ENCODE measurements around the gene TAC3.
"Not testable (repeated sequence)": the region's sequence is repeated elsewhere in the genome, so short reads cannot be mapped to it uniquely, and the experiment has no call there.

Gene TAC3

DNA sequence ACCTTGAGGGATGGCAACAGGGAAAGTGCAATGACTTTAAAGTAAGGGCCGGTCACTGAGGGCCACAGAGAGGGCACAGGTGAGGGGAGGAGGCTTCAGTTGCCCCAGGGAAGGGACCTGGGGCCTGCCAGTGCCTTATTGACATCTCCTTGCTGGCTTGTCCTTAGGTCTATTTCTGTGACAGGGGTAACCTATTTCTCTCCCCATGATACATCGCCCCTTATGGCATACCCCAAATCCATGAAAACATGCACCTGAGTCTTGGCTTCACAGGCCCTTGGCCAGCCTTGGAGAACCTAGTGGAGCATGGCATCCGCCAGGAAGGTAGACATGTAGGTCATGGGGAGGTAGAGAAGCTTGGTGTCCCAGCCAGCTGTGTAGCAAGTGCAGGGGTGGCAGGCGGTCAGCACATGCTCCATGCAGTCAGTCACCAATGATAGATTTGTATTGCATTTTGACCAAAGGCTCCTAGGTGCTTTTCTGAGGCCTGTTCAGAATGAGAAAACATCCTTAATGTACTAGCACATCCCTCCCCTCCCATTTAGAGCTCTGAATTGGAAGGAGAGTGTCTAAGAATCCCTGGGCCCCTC, 35.3 kb downstream of the TAC3 start:
- DNase-seq = no peak

DNA sequence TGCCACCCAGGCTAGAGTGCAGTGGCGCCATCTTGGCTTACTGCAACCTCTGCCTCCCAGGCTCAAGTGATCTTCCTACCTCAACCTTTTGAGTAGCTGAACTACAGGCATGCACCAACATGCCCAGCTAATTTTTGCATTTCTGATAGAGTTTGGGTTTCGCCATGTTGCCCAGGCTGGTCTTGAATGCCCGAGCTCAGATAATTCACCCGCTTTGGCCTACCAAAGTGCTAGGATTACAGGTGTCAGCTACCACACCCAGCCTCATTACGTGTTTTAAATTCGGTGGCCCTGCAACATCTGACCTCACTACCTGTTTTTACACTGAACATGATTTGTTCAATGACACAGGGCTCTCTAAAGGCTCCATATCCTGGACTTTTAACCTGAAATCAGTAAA, 36.1 kb downstream of the TAC3 start:
- DNase-seq = no peak

DNA sequence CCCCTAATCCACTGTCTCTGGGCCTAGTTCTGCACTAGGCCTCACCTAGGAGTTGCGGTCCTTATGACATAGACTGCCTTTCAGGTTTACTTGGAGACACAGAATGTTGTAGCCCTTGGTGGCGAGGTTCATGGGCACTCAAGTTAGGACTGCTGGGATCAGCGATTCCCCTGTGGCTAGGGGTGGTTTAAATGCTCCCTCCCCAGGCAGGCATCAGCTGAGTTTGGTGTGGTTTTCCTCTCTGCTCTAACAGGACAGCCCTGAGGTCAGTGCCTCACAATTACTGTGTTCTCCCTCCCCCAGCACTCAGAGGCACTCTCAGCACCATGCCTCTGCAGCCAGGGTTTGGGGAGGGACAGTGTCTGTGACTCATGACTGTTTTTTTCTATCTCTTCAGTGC, 36.7 kb downstream of the TAC3 start:
- DNase-seq = no peak

DNA sequence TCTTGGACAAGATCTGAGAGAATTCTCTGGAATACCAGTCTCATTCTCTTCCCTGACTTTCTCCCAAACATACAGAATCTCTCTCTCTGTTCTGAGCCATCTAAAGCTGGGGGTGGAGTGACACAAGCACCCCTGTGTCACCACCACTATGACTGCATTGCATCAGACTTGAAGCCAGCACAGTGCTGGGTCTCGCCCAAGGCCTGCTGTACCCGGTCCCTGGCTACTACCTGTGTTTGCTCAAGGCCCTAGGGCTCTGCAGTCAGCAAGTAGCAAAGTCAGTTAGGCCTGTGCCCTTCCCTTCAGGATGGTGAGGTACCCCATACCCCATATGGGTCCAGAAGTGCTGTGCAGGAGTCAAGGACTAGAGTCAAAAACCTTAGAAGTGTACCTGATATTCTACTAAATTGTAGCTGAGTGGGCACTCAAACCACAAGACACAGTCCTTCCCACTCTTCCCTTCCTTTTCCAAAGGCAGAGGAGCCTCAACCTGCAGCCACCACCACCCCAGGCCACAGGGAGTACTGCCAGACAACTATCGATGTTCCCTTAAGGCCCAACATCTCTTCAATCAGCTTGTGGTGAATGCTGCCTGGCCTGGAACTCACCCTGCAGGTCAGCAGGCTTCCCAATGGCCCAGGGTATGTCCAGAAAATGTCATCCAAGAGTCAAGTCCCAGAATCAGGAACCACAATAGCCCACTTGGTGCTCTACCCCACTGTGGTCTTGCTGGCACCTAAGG, 37.8 kb downstream of the TAC3 start:
- no peak for DNase-seq

DNA sequence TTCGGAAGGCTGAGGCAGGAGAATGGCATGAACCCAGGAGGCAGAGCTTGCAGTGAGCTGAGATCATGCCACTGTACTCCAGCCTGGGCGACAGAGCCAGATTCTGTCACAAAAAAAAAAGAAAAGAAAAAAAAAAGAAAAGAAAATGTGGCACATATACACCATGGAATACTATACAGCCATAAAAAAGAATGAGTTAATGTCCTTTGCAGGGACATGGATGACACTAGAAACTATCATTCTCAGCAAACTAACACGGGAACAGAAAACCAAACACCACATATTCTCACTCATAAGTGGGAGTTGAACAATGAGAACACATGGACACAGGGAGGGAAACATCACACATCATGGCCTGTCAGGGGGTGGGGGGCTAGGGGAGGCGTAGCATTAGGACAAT, 39.0 kb downstream of the TAC3 start:
- DNase-seq = not testable (repeated sequence)

DNA sequence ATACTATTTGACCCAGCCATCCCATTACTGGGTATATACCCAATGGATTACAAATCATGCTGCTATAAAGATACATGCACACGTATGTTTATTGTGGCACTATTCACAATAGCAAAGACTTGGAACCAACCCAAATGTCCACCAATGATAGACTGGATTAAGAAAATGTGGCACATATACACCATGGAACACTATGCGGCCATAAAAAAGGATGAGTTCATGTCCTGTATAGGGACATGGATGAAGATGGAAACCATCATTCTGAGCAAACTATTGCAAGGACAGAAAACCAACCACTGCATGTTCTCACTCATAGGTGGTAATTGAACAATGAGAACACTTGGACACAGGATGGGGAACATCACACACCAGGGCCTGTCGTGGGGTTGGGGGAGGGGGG, 42.1 kb downstream of the TAC3 start:
- not testable (repeated sequence) for DNase-seq

DNA sequence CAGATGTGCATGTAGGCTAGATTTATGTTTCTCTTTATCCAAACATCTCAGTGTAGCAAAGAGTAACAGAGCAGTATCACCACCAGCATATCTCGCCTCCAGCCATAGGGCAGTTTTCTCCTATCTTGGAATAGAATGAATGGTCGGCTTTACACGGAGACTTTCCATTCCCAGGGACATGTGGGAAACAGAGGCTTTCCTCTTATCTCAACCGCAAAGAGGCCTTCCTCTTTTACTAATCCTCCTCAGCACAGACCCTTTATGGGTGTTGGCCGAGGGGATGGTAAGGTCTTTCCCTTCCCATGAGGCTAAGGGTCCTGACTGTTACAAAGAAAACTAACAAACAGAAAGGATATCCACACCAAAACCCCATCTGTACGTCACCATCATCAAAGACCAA, 47.4 kb downstream of the TAC3 start:
- DNase-seq = not testable (repeated sequence)

DNA sequence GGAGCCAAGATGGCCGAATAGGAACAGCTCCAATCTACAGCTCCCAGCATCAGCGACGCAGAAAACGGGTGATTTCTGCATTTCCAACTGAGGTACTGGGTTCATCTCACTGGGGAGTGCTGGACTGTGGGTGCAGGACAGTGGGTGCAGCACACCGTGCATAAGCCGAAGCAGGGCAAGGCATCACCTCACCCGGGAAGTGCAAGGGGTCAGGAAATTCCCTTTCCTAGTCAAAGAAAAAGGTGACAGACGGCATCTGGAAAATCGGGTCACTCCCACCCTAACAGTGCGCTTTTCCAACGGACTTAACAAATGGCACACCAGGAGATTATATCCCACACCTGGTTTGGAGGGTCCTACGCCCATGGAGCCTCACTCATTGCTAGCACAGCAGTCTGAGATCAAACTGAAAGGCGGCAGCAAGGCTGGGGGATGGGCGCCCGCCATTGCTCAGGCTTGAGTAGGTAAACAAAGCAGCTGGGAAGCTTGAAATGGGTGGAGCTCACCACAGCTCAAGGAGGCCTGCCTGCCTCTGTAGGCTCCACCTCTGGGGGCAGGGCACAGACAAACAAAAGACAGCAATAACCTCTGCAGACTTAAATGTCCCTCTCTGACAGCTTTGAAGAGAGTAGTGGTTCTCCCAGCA, 50.2 kb downstream of the TAC3 start:
- DNase-seq = peak; percentile 82

DNA sequence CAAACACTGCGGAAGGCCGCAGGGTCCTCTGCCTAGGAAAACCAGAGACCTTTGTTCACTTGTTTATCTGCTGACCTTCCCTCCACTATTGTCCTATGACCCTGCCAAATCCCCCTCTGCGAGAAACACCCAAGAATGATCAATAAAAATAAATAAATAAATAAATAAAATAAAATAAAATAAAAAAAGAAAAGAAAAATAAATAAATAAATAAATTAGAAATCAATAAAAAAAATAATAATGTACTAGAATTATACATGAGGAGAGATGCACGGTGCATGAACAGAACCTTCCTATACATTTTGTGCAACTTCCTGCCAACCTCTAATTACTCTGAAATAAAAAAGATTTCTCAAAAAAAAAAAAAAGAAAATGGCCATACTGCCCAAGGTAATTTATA, 51.2 kb downstream of the TAC3 start:
- not testable (repeated sequence) for DNase-seq

DNA sequence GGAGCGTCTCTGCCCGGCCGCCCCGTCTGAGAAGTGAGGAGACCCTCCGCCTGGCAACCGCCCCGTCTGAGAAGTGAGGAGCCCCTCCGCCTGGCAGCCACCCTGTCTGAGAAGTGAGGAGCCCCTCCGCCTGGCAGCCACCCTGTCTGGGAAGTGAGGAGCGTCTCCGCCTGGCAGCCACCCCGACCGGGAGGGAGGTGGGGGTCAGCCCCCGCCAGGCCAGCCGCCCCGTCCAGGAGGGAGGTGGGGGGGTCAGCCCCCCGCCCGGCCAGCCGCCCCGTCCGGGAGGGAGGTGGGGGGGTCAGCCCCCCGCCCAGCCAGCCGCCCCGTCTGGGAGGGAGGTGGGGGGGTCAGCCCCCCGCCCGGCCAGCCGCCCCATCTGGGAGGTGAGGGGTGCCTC, 52.8 kb downstream of the TAC3 start:
- DNase-seq = not testable (repeated sequence)

DNA sequence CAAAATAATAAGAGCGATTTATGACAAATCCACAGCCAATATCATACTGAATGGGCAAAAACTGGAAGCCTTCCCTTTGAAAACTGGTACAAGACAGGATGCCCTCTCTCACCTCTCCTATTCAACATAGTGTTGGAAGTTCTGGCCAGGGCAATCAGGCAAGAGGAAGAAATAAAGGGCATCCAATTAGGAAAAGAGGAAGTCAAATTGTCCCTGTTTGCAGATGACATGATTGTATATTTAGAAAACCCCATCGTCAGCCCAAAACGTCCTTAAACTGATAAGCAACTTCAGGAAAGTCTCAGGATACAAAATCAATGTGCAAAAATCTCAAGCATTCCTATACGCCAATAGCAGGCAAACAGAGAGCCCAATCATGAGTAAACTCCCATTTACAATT, 54.1 kb downstream of the TAC3 start:
- DNase-seq = not testable (repeated sequence)
